Sigmoid colon (tissue), 3 donors: Measurements from ENCODE around the gene UBL7.

Experiments
- POLR2A ChIP-seq, 2 donors: fragments of 450-650 bp; IDR thresholded peaks; one replicate each; pipeline ENCODE4 v1.6.1; 2016; ENCODE audit warnings: antibody characterized with exemption in 2 of 2, mild to moderate bottlenecking in 2 of 2, moderate library complexity in 2 of 2
- TF ChIP-seq, protein P1 (sequence below), 4 experiments: fragments of 450-650 bp in 3 of 4; fragments of 200-600 bp in 1 of 4; IDR thresholded peaks; one replicate each; pipeline ENCODE4 v1.5.1; 2016 to 2019; ENCODE audit warnings: antibody characterized with exemption in 4 of 4, mild to moderate bottlenecking in 3 of 4, moderate library complexity in 2 of 4

DNA sequence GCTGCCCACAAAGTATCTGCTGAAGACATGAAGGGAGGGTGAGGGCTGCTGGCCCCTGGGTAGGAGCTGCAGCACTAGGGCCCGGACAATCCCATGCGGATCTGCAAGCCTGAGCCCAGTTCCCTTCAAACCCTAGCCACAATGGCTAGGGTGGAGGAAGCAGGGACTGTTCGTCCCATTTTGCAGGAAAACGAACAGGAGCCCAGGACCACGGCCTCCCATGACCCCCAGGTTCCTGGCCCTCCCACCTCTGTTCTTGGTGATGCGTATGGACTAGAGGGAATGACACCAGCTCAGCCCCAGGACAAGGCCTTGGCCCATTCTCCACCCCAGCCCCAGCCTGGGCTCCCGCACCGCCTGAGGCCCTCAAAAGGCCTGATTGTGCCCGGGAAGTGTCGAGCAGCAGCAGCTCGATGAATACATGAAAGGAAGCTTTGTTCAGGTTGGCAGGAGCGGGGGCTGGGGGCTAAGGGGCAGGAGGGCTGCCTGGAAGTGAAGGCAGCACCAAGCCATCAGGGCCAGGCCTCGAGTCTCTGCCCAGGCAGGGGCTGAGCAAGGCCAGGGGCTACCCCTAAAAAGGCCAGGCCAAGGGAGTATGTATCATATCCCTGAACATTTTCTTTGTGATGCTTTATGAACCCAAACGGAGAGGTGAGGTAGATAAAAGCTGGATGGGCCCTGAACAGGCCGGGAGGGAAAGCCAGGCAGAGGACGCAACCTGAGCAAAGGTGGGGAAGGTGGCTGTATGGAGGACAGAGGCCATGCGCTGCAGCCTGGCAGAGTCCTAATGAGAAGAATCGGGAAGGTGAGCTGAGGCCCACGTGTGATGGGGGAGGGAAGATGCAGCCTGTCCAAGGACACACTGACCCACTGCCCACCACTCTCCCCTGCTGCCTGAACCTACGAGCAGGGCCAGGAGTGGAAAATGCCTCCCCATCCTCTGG, 39.4 kb downstream of the UBL7 start:
- TF ChIP-seq, protein P1, sequence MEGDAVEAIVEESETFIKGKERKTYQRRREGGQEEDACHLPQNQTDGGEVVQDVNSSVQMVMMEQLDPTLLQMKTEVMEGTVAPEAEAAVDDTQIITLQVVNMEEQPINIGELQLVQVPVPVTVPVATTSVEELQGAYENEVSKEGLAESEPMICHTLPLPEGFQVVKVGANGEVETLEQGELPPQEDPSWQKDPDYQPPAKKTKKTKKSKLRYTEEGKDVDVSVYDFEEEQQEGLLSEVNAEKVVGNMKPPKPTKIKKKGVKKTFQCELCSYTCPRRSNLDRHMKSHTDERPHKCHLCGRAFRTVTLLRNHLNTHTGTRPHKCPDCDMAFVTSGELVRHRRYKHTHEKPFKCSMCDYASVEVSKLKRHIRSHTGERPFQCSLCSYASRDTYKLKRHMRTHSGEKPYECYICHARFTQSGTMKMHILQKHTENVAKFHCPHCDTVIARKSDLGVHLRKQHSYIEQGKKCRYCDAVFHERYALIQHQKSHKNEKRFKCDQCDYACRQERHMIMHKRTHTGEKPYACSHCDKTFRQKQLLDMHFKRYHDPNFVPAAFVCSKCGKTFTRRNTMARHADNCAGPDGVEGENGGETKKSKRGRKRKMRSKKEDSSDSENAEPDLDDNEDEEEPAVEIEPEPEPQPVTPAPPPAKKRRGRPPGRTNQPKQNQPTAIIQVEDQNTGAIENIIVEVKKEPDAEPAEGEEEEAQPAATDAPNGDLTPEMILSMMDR (IDR thresholded peaks at IDR 0.05) = no peak
- no peak for TF ChIP-seq POLR2A (IDR thresholded peaks at IDR 0.05)
